ENCODE data around the gene SRRD. TPM values are rescaled to one million over a fixed set of nuclear protein-coding genes. Genes with fewer than 3 reads are reported as not detected.

Gene SRRD, protein sequence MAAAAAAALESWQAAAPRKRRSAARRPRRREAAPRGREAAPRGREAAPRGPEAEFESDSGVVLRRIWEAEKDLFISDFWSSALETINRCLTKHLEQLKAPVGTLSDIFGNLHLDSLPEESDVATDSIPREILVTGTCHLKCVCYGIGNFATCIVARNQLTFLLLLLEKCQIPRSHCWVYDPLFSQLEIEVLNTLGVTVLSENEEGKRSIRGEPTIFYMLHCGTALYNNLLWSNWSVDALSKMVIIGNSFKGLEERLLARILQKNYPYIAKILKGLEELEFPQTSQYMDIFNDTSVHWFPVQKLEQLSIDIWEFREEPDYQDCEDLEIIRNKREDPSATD
- total RNA-seq = 13.6 and 17.7 TPM in 2 replicates

GRCh38 chr22:26483439-26484359 lies at the start of gene SRRD, which contains the start of gene HPS4:
Gene SRRD (plus strand): TSS chr22:26483877. CDS start chr22:26483891, 14 bp downstream.
Gene HPS4 (minus strand): TSS chr22:26483783. CDS start chr22:26481762, 2,021 bp downstream.

DNA sequence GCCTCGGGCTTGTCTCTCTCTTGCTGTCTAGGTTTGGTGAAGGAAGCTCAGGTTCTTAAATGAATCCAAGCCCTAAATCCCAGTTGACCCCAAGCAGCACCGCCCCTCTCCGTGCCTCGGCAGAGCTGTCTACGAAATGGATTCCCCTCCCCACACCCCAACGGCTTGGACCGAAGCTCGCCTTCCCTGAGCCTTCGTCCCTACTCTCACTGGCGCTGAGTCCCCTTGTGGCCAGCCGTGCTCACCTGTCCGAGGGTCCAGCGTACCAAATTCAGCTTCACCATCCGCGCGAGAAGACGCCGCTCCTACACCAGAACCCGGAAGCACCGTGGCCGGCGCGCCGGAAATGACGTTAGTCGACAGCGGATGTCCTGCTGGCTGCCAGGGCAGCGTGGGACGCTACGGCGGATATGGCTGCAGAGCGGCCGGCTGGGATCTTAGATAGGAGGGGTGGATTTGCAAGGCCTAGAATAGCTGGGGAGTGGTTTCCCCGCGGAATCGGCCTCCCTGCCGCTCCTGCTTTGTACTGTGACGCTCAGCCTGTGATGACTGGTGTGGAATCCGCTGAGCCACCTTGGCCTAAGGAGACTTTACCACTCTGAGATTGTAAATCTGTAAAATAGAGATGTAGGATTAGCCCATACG lies 28.6 kb downstream of the SRRD start, which contains the start of gene TFIP11:
Gene TFIP11 (minus strand): TSS at position 325 of the 645 bp plus-strand sequence. CDS start 2,201 bp downstream, outside the sequence.

Other genes starting within 250 kb of the SRRD start
- 2.1 and 4.4 TPM in 2 replicates for gene ASPHD2, start 54.6 kb upstream of the SRRD start, total RNA-seq
- gene HPS4, start 94 bp upstream of the SRRD start, total RNA-seq = 22.7 and 28.3 TPM in 2 replicates
- 30.0 and 30.5 TPM in 2 replicates for gene TFIP11, start 28.6 kb downstream of the SRRD start, total RNA-seq
- gene TPST2, start 106.3 kb downstream of the SRRD start, total RNA-seq = 39.2 and 60.7 TPM in 2 replicates
- not detected in 2 replicates for gene CRYBB1, start 134.2 kb downstream of the SRRD start, total RNA-seq
- gene CRYBA4, start 138.1 kb downstream of the SRRD start, total RNA-seq = not detected in 2 replicates
- 0.63 and 0.72 TPM in 2 replicates for gene MIAT, start 173.7 kb downstream of the SRRD start, total RNA-seq

Data from smooth muscle cell of the pulmonary artery (primary cell).